ENCODE results near the gene PPIAL4G. TPM values are rescaled to one million over a fixed set of nuclear protein-coding genes. Genes with fewer than 3 reads are reported as not detected.
"Not testable (repeated sequence)": the region's sequence is repeated elsewhere in the genome, so short reads cannot be mapped to it uniquely, and the experiment has no call there.

Gene PPIAL4G
- polyA plus RNA-seq, 1 donor, result 0.04 TPM

- not testable (repeated sequence) for H3K4me1 ChIP-seq (ENCODE audit: control insufficient read depth, insufficient read depth, low read length); H3K9me3 ChIP-seq (ENCODE audit: control insufficient read depth, low read depth, low read length); H3K36me3 ChIP-seq (ENCODE audit: control insufficient read depth, insufficient read depth, low read length); H3K4me3 ChIP-seq (ENCODE audit: low read length); DNase-seq; H3K27ac ChIP-seq (ENCODE audit: low read length); H3K27me3 ChIP-seq (ENCODE audit: control insufficient read depth, insufficient read depth, low read length)
Measured at GRCh38 chr1:148493933-148494332, 10.8 kb upstream of the PPIAL4G start.

GRCh38 chr1:148481134-148481533 lies 2.0 kb downstream of the PPIAL4G start:
- DNase-seq; H3K27me3 ChIP-seq (ENCODE audit: control insufficient read depth, insufficient read depth, low read length); H3K9me3 ChIP-seq (ENCODE audit: control insufficient read depth, low read depth, low read length); H3K4me3 ChIP-seq (ENCODE audit: low read length); H3K36me3 ChIP-seq (ENCODE audit: control insufficient read depth, insufficient read depth, low read length); H3K27ac ChIP-seq (ENCODE audit: low read length); H3K4me1 ChIP-seq (ENCODE audit: control insufficient read depth, insufficient read depth, low read length): not testable (repeated sequence)
- no CpG with 5 or more reads among the region's 4 CpGs for WGBS (ENCODE audit: insufficient coverage, low lambda C conversion rate)

GRCh38 chr1:148459694-148460093 lies 23.4 kb downstream of the PPIAL4G start:
- DNase-seq; H3K9me3 ChIP-seq (ENCODE audit: control insufficient read depth, low read depth, low read length); H3K27me3 ChIP-seq (ENCODE audit: control insufficient read depth, insufficient read depth, low read length); H3K4me1 ChIP-seq (ENCODE audit: control insufficient read depth, insufficient read depth, low read length); H3K36me3 ChIP-seq (ENCODE audit: control insufficient read depth, insufficient read depth, low read length): not testable (repeated sequence)
- no CpG with 5 or more reads among the region's 28 CpGs for WGBS (ENCODE audit: insufficient coverage, low lambda C conversion rate)
- H3K4me3 ChIP-seq (ENCODE audit: low read length), result peak overlapping the region; percentile 68
- peak overlapping the region; percentile 83 for H3K27ac ChIP-seq (ENCODE audit: low read length)

- Histone ChIP-seq H3K27ac (ENCODE audit: low read length) (peak overlapping the region; percentile 83), H3K4me3 (ENCODE audit: low read length) (peak overlapping the region; percentile 68)
- H3K9me3 ChIP-seq (ENCODE audit: control insufficient read depth, low read depth, low read length); H3K27me3 ChIP-seq (ENCODE audit: control insufficient read depth, insufficient read depth, low read length); H3K4me1 ChIP-seq (ENCODE audit: control insufficient read depth, insufficient read depth, low read length); H3K36me3 ChIP-seq (ENCODE audit: control insufficient read depth, insufficient read depth, low read length): not testable (repeated sequence)
- DNase-seq, result peak; percentile 17 to 51
- WGBS (ENCODE audit: insufficient coverage, low lambda C conversion rate), result no CpG with 5 or more reads among the region's 63 CpGs
Measured at GRCh38 chr1:148458901-148459581, 24.1 kb downstream of the PPIAL4G start.

GRCh38 chr1:148458398-148458797 lies 24.7 kb downstream of the PPIAL4G start:
- H3K9me3 ChIP-seq (ENCODE audit: control insufficient read depth, low read depth, low read length); H3K36me3 ChIP-seq (ENCODE audit: control insufficient read depth, insufficient read depth, low read length); DNase-seq; H3K4me1 ChIP-seq (ENCODE audit: control insufficient read depth, insufficient read depth, low read length); H3K27me3 ChIP-seq (ENCODE audit: control insufficient read depth, insufficient read depth, low read length): not testable (repeated sequence)
- Histone ChIP-seq H3K27ac (ENCODE audit: low read length) (peak overlapping the region; percentile 63), H3K4me3 (ENCODE audit: low read length) (peak overlapping the region; percentile 28)
- WGBS (ENCODE audit: insufficient coverage, low lambda C conversion rate), result no CpG with 5 or more reads among the region's 11 CpGs

GRCh38 chr1:148452845-148453244 lies 30.3 kb downstream of the PPIAL4G start:
- H3K4me3 ChIP-seq (ENCODE audit: low read length); H3K4me1 ChIP-seq (ENCODE audit: control insufficient read depth, insufficient read depth, low read length); H3K27me3 ChIP-seq (ENCODE audit: control insufficient read depth, insufficient read depth, low read length); H3K36me3 ChIP-seq (ENCODE audit: control insufficient read depth, insufficient read depth, low read length); H3K9me3 ChIP-seq (ENCODE audit: control insufficient read depth, low read depth, low read length); DNase-seq; H3K27ac ChIP-seq (ENCODE audit: low read length): not testable (repeated sequence)
- WGBS (ENCODE audit: insufficient coverage, low lambda C conversion rate), result no CpG with 5 or more reads among the region's 2 CpGs

GRCh38 chr1:148439654-148440325 lies 43.3 kb downstream of the PPIAL4G start:
- peak in 1 of 2 donors; percentile 48 for DNase-seq
- H3K27ac ChIP-seq (ENCODE audit: low read length); H3K36me3 ChIP-seq (ENCODE audit: control insufficient read depth, insufficient read depth, low read length); H3K9me3 ChIP-seq (ENCODE audit: control insufficient read depth, low read depth, low read length); H3K4me3 ChIP-seq (ENCODE audit: low read length); H3K27me3 ChIP-seq (ENCODE audit: control insufficient read depth, insufficient read depth, low read length); H3K4me1 ChIP-seq (ENCODE audit: control insufficient read depth, insufficient read depth, low read length): not testable (repeated sequence)
- WGBS (ENCODE audit: insufficient coverage, low lambda C conversion rate), result no CpG with 5 or more reads among the region's 5 CpGs

- no CpG with 5 or more reads among the region's 4 CpGs for WGBS (ENCODE audit: insufficient coverage, low lambda C conversion rate)
- peaks cover 6% of the 10 kb centered on the region for H3K36me3 ChIP-seq (ENCODE audit: control insufficient read depth, insufficient read depth, low read length)
- no peak overlapping the region for H3K27ac ChIP-seq (ENCODE audit: low read length)
- H3K9me3 ChIP-seq (ENCODE audit: control insufficient read depth, low read depth, low read length), result no peaks in the 10 kb centered on the region
- H3K4me3 ChIP-seq (ENCODE audit: low read length), result no peak overlapping the region
- H3K4me1 ChIP-seq (ENCODE audit: control insufficient read depth, insufficient read depth, low read length), result peaks cover under 1% of the 10 kb centered on the region
- DNase-seq, result no peak
- no peaks in the 10 kb centered on the region for H3K27me3 ChIP-seq (ENCODE audit: control insufficient read depth, insufficient read depth, low read length)
Measured at GRCh38 chr1:148435406-148435805, 47.7 kb downstream of the PPIAL4G start.

- Histone ChIP-seq H3K36me3 (ENCODE audit: control insufficient read depth, insufficient read depth, low read length) (peaks cover 6% of the 10 kb centered on the region), H3K27ac (ENCODE audit: low read length) (no peak overlapping the region), H3K9me3 (ENCODE audit: control insufficient read depth, low read depth, low read length) (no peaks in the 10 kb centered on the region), H3K4me1 (ENCODE audit: control insufficient read depth, insufficient read depth, low read length) (peaks cover 6% of the 10 kb centered on the region), H3K4me3 (ENCODE audit: low read length) (no peak overlapping the region), H3K27me3 (ENCODE audit: control insufficient read depth, insufficient read depth, low read length) (no peaks in the 10 kb centered on the region)
- WGBS (ENCODE audit: insufficient coverage, low lambda C conversion rate), result no CpG with 5 or more reads among the region's 28 CpGs
- no peak for DNase-seq
Measured at GRCh38 chr1:148434832-148435231, 48.3 kb downstream of the PPIAL4G start.

- H3K9me3 ChIP-seq (ENCODE audit: control insufficient read depth, low read depth, low read length); DNase-seq; H3K4me1 ChIP-seq (ENCODE audit: control insufficient read depth, insufficient read depth, low read length); H3K27ac ChIP-seq (ENCODE audit: low read length); H3K27me3 ChIP-seq (ENCODE audit: control insufficient read depth, insufficient read depth, low read length); H3K36me3 ChIP-seq (ENCODE audit: control insufficient read depth, insufficient read depth, low read length); H3K4me3 ChIP-seq (ENCODE audit: low read length): not testable (repeated sequence)
- no CpG with 5 or more reads among the region's 1 CpG for WGBS (ENCODE audit: insufficient coverage, low lambda C conversion rate)
Measured at GRCh38 chr1:148432916-148433317, 50.2 kb downstream of the PPIAL4G start.
